SK-N-SH treated with all-trans-retinoic acid at 6 μM for 48 hours (cell line): ENCODE measurements around the gene USP17L13.
"Not testable (repeated sequence)": the region's sequence is repeated elsewhere in the genome, so short reads cannot be mapped to it uniquely, and the experiment has no call there.

Source experiments
- CSDC2 ChIP-seq: fragments of 250-450 bp; sonication (Bioruptor Pico); IDR thresholded peaks from 2 replicates; pipeline ENCODE4 v1.5.0; 2020; ENCODE audit warnings: mild to moderate bottlenecking, moderate library complexity
- ESRRG ChIP-seq: fragments of 250-450 bp; sonication (Bioruptor Pico); IDR thresholded peaks from 2 replicates; pipeline ENCODE4 v1.6.1; 2021; ENCODE audit warnings: mild to moderate bottlenecking
- GLIS3 ChIP-seq: fragments of 250-450 bp; sonication (Bioruptor Pico); IDR thresholded peaks from 2 replicates; pipeline ENCODE4 v1.5.0; 2020; ENCODE audit warnings: mild to moderate bottlenecking, moderate library complexity
- OSR1 ChIP-seq: fragments of 250-450 bp; sonication (Bioruptor Pico); IDR thresholded peaks from 2 replicates; pipeline ENCODE4 v1.8.0; 2022; ENCODE audit warnings: moderate library complexity, mild to moderate bottlenecking, inconsistent platforms
- RARB ChIP-seq: fragments of 250-450 bp; sonication (Bioruptor Pico); IDR thresholded peaks from 2 replicates; pipeline ENCODE4 v1.8.0; 2021; ENCODE audit warnings: mild to moderate bottlenecking, moderate library complexity
- ZNF565 ChIP-seq: fragments of 450-650 bp; formaldehyde crosslinking; conservative IDR thresholded peaks from 2 replicates; pipeline ENCODE4 v1.5.0; 2020; ENCODE audit warnings: low read depth, mild to moderate bottlenecking, moderate library complexity
- ZNF70 ChIP-seq: fragments of 450-650 bp; formaldehyde crosslinking; IDR thresholded peaks from 2 replicates; pipeline ENCODE4 v1.5.0; 2020; ENCODE audit warnings: mild to moderate bottlenecking, moderate library complexity
- TF ChIP-seq, protein P1 (sequence below): fragments of 250-450 bp; sonication (Bioruptor Pico); IDR thresholded peaks from 2 replicates; pipeline ENCODE4 v1.5.0; 2020; ENCODE audit warnings: mild to moderate bottlenecking, moderate library complexity

DNA sequence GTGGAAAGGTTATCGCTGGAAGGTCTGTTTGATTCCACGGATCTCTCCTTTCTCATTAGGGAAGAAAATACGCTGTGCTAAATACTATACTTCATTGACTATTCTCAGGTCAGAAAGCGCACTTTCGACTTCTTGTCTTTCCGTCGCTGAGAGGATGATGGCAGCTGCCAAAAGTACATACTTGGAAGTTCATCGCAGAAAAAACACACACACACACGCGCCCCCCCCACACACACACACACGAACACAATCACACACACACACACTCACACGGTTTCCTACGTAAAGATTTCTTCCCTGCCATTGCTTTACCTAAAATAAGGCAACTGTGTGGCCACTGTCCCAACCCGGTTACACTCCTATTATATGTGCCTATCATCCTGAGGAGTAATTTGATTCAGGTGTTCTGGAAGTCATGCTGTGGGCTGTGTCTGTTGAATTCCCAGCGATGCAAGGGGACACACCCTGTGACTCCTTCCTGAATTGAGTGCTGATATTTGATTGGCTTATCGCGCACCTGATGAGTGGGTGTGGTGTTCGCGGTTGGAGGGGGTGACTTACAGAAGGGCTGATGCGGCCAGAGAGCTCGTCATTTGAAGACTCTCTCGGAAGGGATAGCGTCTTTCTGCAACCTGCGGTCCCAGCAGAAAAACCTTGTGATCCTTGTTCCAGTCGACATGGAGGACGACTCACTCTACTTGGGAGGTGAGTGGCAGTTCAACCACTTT, 23.4 kb downstream of the USP17L13 start, which contains the start of gene USP17L18:
- TF ChIP-seq RARB, ESRRG, GLIS3, OSR1, ZNF565, CSDC2, ZNF70 (CRISPR knock-in tag): not testable (repeated sequence)
- TF ChIP-seq, protein P1, sequence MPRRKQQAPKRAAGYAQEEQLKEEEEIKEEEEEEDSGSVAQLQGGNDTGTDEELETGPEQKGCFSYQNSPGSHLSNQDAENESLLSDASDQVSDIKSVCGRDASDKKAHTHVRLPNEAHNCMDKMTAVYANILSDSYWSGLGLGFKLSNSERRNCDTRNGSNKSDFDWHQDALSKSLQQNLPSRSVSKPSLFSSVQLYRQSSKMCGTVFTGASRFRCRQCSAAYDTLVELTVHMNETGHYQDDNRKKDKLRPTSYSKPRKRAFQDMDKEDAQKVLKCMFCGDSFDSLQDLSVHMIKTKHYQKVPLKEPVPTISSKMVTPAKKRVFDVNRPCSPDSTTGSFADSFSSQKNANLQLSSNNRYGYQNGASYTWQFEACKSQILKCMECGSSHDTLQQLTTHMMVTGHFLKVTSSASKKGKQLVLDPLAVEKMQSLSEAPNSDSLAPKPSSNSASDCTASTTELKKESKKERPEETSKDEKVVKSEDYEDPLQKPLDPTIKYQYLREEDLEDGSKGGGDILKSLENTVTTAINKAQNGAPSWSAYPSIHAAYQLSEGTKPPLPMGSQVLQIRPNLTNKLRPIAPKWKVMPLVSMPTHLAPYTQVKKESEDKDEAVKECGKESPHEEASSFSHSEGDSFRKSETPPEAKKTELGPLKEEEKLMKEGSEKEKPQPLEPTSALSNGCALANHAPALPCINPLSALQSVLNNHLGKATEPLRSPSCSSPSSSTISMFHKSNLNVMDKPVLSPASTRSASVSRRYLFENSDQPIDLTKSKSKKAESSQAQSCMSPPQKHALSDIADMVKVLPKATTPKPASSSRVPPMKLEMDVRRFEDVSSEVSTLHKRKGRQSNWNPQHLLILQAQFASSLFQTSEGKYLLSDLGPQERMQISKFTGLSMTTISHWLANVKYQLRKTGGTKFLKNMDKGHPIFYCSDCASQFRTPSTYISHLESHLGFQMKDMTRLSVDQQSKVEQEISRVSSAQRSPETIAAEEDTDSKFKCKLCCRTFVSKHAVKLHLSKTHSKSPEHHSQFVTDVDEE (CRISPR knock-in tag), result not testable (repeated sequence)
